Activated T-helper 1 cell treated with Interleukin-2 at 50 U/mL for 16 hours (primary cell): Measurements from ENCODE around the gene ZSWIM8.

Experiments used
- DNase-seq: peaks from one replicate; pipeline ENCODE4 v3.0.0-alpha.2; 2020; ENCODE audit warnings: low read depth

Gene ZSWIM8

GRCh38 chr10:73841526-73842285, 56.3 kb downstream of the ZSWIM8 start:
- DNase-seq = no peak

DNA sequence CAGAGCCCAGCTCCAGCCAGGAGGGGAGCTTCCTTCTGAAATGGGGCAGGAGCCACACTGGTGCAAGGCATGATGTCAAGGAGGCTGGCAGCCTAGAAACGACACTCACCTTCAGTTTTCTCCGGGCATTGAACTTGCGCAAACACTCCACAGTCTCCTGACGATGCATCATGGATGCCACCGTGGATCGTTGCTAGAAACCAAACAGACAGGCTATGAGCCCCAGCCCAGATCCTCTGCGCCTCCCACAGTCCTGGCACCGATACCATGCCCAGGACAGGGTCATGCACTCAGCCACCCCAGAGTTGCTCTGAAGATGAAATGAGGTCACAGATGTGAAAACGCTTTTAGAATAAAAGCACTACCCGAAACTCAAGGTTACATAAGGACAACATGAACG, 56.9 kb downstream of the ZSWIM8 start:
- DNase-seq = no peak

DNA sequence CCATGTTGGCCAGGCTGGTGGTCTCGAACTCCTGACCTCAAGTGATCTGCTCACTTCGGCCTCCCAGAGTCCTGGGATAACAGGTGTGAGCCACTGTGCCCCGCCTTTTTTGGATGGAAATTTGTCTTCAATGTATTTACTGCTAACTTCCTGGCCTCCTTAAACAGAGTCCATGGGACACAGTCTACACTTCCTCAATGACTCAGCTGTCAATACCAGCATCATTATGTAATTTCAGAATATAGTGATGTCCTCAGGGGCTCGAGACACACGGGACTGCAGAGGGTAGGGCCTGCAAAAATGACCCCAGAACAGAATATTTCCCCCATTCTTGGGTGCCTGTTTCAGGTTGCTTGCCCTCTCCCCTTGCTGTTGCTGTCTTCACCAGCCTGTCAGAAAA, 57.9 kb downstream of the ZSWIM8 start:
- no peak for DNase-seq

- DNase-seq = no peak
These were observed 61.6 kb downstream of the ZSWIM8 start for GRCh38 chr10:73847031-73847430.

DNA sequence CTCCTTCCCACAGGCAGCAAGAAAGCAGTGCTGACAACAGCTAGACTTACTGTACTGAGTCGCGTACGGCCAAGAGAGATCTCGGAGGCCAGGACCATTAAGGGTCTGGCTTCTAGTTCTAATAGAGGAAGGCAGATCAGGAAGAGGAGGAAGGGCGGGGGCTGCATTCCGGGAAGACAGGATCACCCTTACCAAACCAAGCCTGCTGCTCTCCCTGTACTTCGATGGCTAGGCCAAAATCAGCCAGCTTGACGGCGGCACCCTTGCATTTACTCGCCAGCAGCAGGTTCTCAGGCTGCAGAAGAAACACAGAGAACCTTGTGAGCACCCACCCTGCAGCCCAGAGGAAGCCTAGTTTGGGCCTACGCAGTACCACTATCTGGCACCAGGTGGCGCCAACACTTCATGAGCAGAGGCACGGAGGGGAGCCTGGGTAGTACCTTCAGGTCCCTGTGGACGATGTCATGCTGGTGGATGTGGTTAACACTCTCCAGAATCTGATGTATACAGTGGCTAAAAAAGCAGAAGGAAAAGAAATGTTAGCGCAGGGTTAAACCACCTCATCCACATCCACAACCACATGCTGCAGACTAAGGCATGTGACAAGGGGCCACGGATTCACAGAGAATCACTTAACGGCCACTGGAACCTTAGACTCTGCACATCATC, 63.5 kb downstream of the ZSWIM8 start:
- DNase-seq = peak; percentile 82

DNA sequence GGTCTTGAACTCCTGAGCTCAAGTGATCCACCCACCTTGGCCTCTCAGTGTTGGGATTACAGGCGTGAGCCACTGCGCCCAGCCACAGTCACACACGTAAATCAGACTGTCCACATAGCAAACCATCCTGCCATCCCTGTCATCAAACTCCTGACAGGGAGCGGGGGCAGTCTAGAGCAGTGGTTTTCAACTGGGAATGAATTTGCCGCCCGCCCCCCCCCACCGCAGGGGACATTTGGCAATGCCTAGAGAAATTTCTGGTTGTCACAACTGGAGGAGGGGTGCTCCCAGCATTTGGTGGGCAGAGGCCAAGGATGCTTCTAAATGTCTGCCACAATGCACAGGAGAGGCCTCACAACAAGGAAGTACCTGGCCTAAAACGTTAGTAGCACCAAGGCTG, 64.8 kb downstream of the ZSWIM8 start:
- no peak for DNase-seq

DNA sequence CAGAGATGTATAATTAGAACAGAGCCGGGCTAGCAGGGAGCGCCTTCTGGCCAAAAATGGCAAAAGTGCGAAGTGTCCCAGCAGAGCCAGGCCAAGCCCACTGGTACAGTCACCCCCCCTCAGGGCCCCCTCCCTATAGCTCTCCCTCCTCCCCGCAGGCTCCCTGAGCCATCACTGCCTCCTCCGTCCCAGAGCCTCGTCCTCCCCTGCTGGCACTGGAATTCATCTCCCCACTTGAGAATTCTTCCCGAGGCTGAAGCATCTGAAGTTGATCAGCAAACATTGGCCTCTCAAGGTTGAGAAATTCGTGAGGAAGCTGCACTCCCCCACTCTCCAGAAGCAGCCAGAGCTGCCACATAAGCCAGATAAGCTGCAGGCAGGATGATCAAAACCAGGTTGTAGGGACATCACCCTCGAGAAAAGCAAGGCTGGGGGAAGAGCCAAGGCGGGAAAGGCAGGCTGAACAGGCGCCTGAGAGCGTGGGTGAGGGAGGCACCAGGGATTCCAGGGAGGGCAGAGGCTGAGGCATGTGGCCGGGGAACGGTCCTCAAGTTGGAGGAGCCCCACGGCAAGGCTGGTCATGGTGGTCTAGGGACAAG, 65.6 kb downstream of the ZSWIM8 start:
- no peak for DNase-seq
